GM10266 (cell line): ENCODE results near the gene PIR.

Experiments used
- DNase-seq: peaks from one replicate; pipeline ENCODE4 v3.0.0; 2012; ENCODE audit errors: extremely low spot score
- TF ChIP-seq, protein P1 (sequence below): IDR thresholded peaks from 2 replicates; pipeline ENCODE4 v1.5.1; 2012; ENCODE audit warnings: mild to moderate bottlenecking, low read depth; ENCODE audit not compliant: control insufficient read depth, insufficient read depth; ENCODE audit errors: missing control alignments

Gene PIR

DNA sequence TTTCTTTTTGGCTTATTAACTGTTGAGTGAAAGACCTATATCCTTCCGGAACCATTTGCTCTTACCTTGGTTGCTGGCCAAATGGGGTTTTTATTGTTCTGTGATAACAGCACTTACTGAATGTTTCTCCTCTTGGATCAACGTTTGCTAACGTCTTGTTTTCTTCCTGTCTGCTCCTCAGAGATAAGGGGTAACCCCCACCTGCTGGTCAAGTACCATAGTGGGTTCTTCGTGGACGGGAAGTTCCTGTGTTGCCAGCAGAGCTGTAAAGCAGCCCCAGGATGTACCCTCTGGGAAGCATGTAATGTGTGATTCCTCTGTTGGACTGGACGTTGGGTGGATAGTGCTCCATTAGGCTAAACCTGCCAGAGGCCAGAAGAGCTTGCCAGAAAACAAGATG is 22.8 kb upstream of the PIR start:
- DNase-seq = no peak
- TF ChIP-seq, protein P1, sequence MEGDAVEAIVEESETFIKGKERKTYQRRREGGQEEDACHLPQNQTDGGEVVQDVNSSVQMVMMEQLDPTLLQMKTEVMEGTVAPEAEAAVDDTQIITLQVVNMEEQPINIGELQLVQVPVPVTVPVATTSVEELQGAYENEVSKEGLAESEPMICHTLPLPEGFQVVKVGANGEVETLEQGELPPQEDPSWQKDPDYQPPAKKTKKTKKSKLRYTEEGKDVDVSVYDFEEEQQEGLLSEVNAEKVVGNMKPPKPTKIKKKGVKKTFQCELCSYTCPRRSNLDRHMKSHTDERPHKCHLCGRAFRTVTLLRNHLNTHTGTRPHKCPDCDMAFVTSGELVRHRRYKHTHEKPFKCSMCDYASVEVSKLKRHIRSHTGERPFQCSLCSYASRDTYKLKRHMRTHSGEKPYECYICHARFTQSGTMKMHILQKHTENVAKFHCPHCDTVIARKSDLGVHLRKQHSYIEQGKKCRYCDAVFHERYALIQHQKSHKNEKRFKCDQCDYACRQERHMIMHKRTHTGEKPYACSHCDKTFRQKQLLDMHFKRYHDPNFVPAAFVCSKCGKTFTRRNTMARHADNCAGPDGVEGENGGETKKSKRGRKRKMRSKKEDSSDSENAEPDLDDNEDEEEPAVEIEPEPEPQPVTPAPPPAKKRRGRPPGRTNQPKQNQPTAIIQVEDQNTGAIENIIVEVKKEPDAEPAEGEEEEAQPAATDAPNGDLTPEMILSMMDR = no peak

DNA sequence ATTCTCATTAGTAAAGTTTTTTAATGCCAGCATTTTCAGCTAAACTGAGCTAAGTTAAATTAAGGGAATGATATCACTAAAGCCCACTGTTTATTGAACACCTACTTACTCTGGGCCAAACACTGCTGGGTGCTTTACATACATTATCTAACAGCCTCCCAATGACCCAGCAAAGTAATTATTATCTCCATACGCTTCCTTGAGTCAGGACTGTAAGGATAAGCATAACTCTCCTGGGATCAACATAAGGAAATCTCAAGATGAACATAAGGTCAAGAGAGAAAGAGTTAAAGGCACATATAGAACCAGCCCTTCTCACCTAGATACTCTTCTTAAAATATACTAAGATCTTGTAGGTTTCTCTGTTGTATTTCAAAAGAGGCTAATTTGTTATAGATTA is 21.1 kb upstream of the PIR start:
- DNase-seq = no peak
- TF ChIP-seq, protein P1 = no peak

DNA sequence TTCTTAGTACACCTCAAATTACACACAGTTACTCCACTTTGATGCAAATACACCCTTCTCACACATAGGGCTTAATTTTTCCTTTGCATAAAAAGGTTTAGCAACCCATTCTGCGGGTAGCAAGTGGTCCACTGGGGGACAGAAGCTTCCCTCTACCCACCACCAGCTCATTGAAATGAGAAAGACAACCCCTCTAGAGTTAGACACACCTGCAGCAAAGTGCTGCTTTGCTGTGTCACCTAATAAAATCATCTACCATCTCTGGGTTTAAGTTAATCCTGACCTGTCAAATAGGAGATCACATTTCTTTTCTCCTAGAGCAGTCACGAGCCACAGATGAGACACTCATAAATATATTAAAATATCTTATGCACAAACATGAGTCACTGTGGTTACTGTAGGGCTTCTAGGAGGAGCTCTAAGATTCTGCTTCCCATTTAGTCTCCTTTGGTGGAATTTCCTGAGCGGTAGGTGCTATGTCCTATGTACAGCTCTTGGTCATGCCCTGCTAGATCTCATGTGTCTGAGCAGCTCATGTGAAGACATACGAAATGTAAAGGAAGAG is 19.4 kb upstream of the PIR start:
- no peak for DNase-seq
- TF ChIP-seq, protein P1 = no peak

DNA sequence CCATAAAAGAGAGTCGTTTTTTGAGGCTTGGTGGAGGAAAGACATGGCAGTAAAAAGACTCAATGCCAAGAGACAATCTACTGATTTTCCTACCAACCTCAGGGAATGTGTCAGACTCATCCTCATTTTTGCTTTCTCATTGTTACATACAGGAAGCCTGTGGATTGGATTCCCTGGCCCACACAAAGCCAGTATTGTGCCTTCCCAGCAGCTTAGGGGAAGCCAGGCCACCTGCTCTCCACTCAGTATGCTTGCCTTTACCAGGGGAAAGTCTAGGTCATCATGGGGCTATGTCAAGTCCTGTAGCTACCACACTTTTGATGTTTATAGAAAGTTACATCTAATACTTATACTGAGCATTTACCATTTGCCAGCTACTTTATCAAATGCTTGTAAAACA is 18.4 kb upstream of the PIR start:
- DNase-seq = no peak
- TF ChIP-seq, protein P1 = no peak

DNA sequence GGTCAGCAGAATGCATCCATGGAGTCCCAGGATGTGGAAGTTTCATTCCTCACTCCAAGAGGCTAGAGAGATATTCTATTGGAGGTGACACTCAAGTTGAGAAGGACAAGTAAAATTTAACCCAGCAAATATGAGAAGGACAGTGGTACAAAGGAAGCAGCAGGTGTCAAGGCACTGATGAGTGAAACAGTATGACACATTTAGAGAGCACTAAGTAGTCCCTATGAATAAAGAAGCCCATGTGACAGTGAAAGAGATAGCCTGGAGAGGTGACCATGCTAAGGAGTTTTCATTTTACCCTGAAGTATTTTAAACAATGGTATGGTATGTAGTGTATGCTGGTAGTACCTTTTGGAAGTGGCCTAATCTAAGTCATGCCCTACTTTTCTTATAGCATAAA is 16.7 kb upstream of the PIR start:
- DNase-seq = no peak

DNA sequence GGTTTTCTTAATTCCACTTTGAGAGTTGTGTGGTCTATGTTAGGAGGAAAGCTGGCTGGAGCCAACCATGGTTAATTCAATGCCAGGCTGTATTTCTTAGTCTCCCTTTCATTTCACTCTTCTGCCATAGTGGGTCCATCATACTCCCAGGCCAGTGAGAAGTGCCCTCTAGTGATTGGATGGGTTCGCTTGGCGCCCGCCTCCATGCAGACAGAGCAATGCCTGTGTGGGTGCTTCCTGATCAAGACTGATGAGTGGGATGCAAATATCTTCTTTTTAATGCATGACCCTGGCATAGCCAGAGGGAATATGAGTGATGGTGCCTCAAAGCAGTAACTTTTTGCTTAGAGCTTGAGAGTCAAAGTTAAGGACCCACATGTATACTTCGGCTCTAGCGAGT is 13.9 kb upstream of the PIR start:
- DNase-seq = no peak
- TF ChIP-seq, protein P1 = no peak

More for the DNA sequence above, 16.7 kb upstream of the PIR start:
- TF ChIP-seq, protein P1 = no peak

DNA sequence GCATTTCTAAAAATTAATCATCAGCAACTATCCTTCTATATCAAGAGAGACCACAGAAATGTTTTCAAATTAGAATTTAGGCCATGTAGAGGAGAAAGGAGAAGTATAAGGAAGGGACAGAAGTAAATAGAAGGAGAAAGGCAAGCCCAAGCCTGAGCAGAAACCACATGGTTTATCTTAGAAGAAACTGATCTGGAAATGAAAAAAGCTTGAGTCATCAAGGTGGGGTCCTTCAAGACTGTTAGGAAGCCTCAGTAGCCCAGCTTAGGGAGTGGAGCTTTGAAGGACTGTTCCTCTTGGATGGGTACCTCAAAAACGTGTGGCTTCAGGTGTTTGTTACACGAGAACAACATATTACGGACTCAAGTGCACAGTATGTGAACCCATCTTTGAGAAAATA is 12.0 kb upstream of the PIR start:
- DNase-seq = no peak

More for the DNA sequence above, 12.0 kb upstream of the PIR start:
- TF ChIP-seq, protein P1 = no peak
